Astrocyte (in vitro differentiated cells and primary cell): ENCODE data around the gene PRKCD. TPM values are rescaled to one million over a fixed set of nuclear protein-coding genes. Genes with fewer than 3 reads are reported as not detected.

Source experiments
- DNase-seq: peaks from one replicate; pipeline ENCODE4 v3.0.0-alpha.2; 2010; ENCODE audit warnings: low read depth
- FAIRE-seq: peaks from 2 replicates; lab custom pipeline; 2011; peaks lifted over from hg19 to GRCh38; lab: Jason Lieb, UNC
- H2AFZ ChIP-seq: 2 replicates; pipeline ENCODE4 v1.6.0; 2012; ENCODE audit warnings: low read depth, low read length, inconsistent platforms
- H3K27ac ChIP-seq: 2 replicates; pipeline ENCODE4 v1.5.1; 2011; ENCODE audit warnings: low read depth, low read length, inconsistent platforms
- H3K27me3 ChIP-seq: 2 replicates; pipeline ENCODE4 v1.6.0; 2011; ENCODE audit warnings: low read length, inconsistent platforms; ENCODE audit not compliant: insufficient read depth
- H3K36me3 ChIP-seq: 2 replicates; pipeline ENCODE4 v1.5.1; 2011; ENCODE audit warnings: low read length, inconsistent platforms; ENCODE audit not compliant: insufficient read depth
- H3K4me1 ChIP-seq: 2 replicates; pipeline ENCODE4 v1.5.1; 2011; ENCODE audit warnings: low read length, inconsistent platforms; ENCODE audit not compliant: insufficient read depth
- H3K4me2 ChIP-seq: 2 replicates; pipeline ENCODE4 v1.6.0; 2012; ENCODE audit warnings: low read length, inconsistent platforms
- H3K4me3 ChIP-seq: 2 replicates; pipeline ENCODE4 v1.5.1; 2011; ENCODE audit warnings: low read depth, mild to moderate bottlenecking, low read length, inconsistent platforms; ENCODE audit not compliant: insufficient read depth
- H3K79me2 ChIP-seq: 2 replicates; pipeline ENCODE4 v1.6.0; 2012; ENCODE audit warnings: mild to moderate bottlenecking, low read length, inconsistent platforms; ENCODE audit not compliant: insufficient read depth
- H3K9ac ChIP-seq: 2 replicates; pipeline ENCODE4 v1.6.0; 2012; ENCODE audit warnings: mild to moderate bottlenecking, low read length, inconsistent platforms
- H3K9me3 ChIP-seq: 2 replicates; pipeline ENCODE4 v1.5.1; 2012; ENCODE audit warnings: low read depth, mild to moderate bottlenecking, low read length, inconsistent platforms; ENCODE audit not compliant: insufficient read depth
- H4K20me1 ChIP-seq: 2 replicates; pipeline ENCODE4 v1.6.0; 2012; ENCODE audit warnings: low read length, inconsistent platforms; ENCODE audit not compliant: insufficient read depth
- H3K27ac Mint-ChIP-seq: one replicate; pipeline ENCODE4 v1.8.0; 2021; ENCODE audit warnings: mild to moderate bottlenecking, mixed read lengths; ENCODE audit not compliant: unreplicated experiment
- H3K27me3 Mint-ChIP-seq: one replicate; pipeline ENCODE4 v1.8.0; 2021; ENCODE audit warnings: low read depth, mixed read lengths; ENCODE audit not compliant: unreplicated experiment
- H3K36me3 Mint-ChIP-seq: one replicate; pipeline ENCODE4 v1.8.0; 2021; ENCODE audit warnings: low read depth, mixed read lengths; ENCODE audit not compliant: unreplicated experiment
- H3K4me1 Mint-ChIP-seq: one replicate; pipeline ENCODE4 v1.8.0; 2021; ENCODE audit warnings: low read depth, mixed read lengths; ENCODE audit not compliant: unreplicated experiment
- H3K4me3 Mint-ChIP-seq: one replicate; pipeline ENCODE4 v1.8.0; 2021; ENCODE audit warnings: mild to moderate bottlenecking, moderate library complexity, mixed read lengths; ENCODE audit not compliant: unreplicated experiment
- H3K9me3 Mint-ChIP-seq: one replicate; pipeline ENCODE4 v1.8.0; 2021; ENCODE audit warnings: mild to moderate bottlenecking, mixed read lengths; ENCODE audit not compliant: unreplicated experiment
- CTCF ChIP-seq: IDR thresholded peaks from 2 replicates; pipeline ENCODE4 v1.5.1; 2011; ENCODE audit warnings: low read depth, mild to moderate bottlenecking, inconsistent platforms, low read length, moderate library complexity; ENCODE audit not compliant: insufficient read depth
- EZH2 ChIP-seq: IDR thresholded peaks from 2 replicates; pipeline ENCODE4 v1.6.1; 2012; ENCODE audit warnings: mild to moderate bottlenecking, low read length, inconsistent platforms; ENCODE audit not compliant: insufficient read depth
- total RNA-seq: library from RNA; stranded (reverse); gene quantifications from 2 replicates; pipeline ENCODE4 v1.2.1, GENCODE V29; 2021

The PRKCD gene
- total RNA-seq, 1 donor from 2014 or later = 25.4 TPM

- H3K36me3 Mint-ChIP-seq = peaks cover 23% of the 10 kb centered on the region
Measured at GRCh38 chr3:53188720-53189119, 27.7 kb downstream of the PRKCD start.

GRCh38 chr3:53189276-53189675 is 28.3 kb downstream of the PRKCD start:
- no peak overlapping the region for H3K9ac ChIP-seq
- Mint-ChIP-seq H3K27ac (no peak overlapping the region), H3K4me1 (peaks cover 8% of the 10 kb centered on the region), H3K27me3 (no peaks in the 10 kb centered on the region), H3K36me3 (peaks cover 23% of the 10 kb centered on the region), H3K9me3 (no peaks in the 10 kb centered on the region), H3K4me3 (no peak overlapping the region)
- H3K27me3 ChIP-seq = no peaks in the 10 kb centered on the region
- H3K4me3 ChIP-seq = no peak overlapping the region
- H3K36me3 ChIP-seq = no peaks in the 10 kb centered on the region
- DNase-seq = no peak
- H4K20me1 ChIP-seq = no peaks in the 10 kb centered on the region
- no peak for FAIRE-seq
- H3K4me2 ChIP-seq = no peak overlapping the region
- peaks cover 7% of the 10 kb centered on the region for H3K4me1 ChIP-seq
- TF ChIP-seq EZH2 (no peak), CTCF (no peak)
- H3K27ac ChIP-seq = no peak overlapping the region
- H2AFZ ChIP-seq = no peak overlapping the region
- H3K79me2 ChIP-seq = no peaks in the 10 kb centered on the region
- no peaks in the 10 kb centered on the region for H3K9me3 ChIP-seq

More at GRCh38 chr3:53188720-53189119, 27.7 kb downstream of the PRKCD start:
- Histone ChIP-seq H3K4me1 (peaks cover 4% of the 10 kb centered on the region), H3K36me3 (no peaks in the 10 kb centered on the region), H3K27ac (no peak overlapping the region), H3K79me2 (no peaks in the 10 kb centered on the region), H3K9me3 (no peaks in the 10 kb centered on the region), H3K4me2 (no peak overlapping the region), H3K9ac (no peak overlapping the region), H3K4me3 (no peak overlapping the region), H4K20me1 (no peaks in the 10 kb centered on the region), H2AFZ (no peak overlapping the region), H3K27me3 (no peaks in the 10 kb centered on the region)
- no peaks in the 10 kb centered on the region for H3K27me3 Mint-ChIP-seq
- no peaks in the 10 kb centered on the region for H3K9me3 Mint-ChIP-seq
- FAIRE-seq (no peak), DNase-seq (no peak)
- H3K4me3 Mint-ChIP-seq = no peak overlapping the region
- peaks cover 8% of the 10 kb centered on the region for H3K4me1 Mint-ChIP-seq
- no peak overlapping the region for H3K27ac Mint-ChIP-seq
- TF ChIP-seq CTCF = no peak
- TF ChIP-seq EZH2 = no peak

GRCh38 chr3:53190659-53191058 is 29.6 kb downstream of the PRKCD start:
- Histone ChIP-seq H3K4me3 (no peak overlapping the region), H3K27me3 (no peaks in the 10 kb centered on the region), H3K4me1 (peaks cover 7% of the 10 kb centered on the region), H3K79me2 (no peaks in the 10 kb centered on the region), H4K20me1 (no peaks in the 10 kb centered on the region), H3K27ac (no peak overlapping the region), H3K9ac (no peak overlapping the region), H3K9me3 (no peaks in the 10 kb centered on the region), H3K4me2 (no peak overlapping the region), H2AFZ (no peak overlapping the region), H3K36me3 (no peaks in the 10 kb centered on the region)
- H3K27ac Mint-ChIP-seq = no peak overlapping the region
- no peak for TF ChIP-seq EZH2
- TF ChIP-seq CTCF = no peak
- H3K9me3 Mint-ChIP-seq = no peaks in the 10 kb centered on the region
- H3K4me3 Mint-ChIP-seq = no peak overlapping the region
- FAIRE-seq = no peak
- peaks cover 4% of the 10 kb centered on the region for H3K27me3 Mint-ChIP-seq
- no peak for DNase-seq
- H3K4me1 Mint-ChIP-seq = peaks cover 8% of the 10 kb centered on the region
- H3K36me3 Mint-ChIP-seq = peaks cover 16% of the 10 kb centered on the region
